IMR-90 (cell line): Measurements from ENCODE around the gene MS4A4E.

Source experiments
- CEBPB ChIP-seq: IDR thresholded peaks from 2 replicates; pipeline ENCODE4 v1.6.1; 2012; ENCODE audit warnings: low read depth, low read length, improper control_type of control experiment
- CHD1 ChIP-seq: IDR thresholded peaks from 2 replicates; pipeline ENCODE4 v1.6.1; 2012; ENCODE audit warnings: low read depth, low read length, improper control_type of control experiment
- CTCF ChIP-seq: conservative IDR thresholded peaks from 2 replicates; pipeline ENCODE4 v1.5.1; 2012; ENCODE audit warnings: mild to moderate bottlenecking, low read depth, low read length, improper control_type of control experiment
- ELK1 ChIP-seq: fragments of 150-350 bp; IDR thresholded peaks from 2 replicates; pipeline ENCODE4 v1.6.1; 2016; ENCODE audit warnings: low read depth, mild to moderate bottlenecking, low read length, moderate library complexity, borderline replicate concordance
- FOS ChIP-seq: fragments of 150-350 bp; IDR thresholded peaks from 2 replicates; pipeline ENCODE4 v1.6.1; 2016; ENCODE audit warnings: low read depth, low read length
- MAZ ChIP-seq: IDR thresholded peaks from 2 replicates; pipeline ENCODE4 v1.6.1; 2012; ENCODE audit warnings: low read depth, mild to moderate bottlenecking, low read length, improper control_type of control experiment, moderate library complexity, borderline replicate concordance
- MXI1 ChIP-seq: IDR thresholded peaks from 2 replicates; pipeline ENCODE4 v1.6.1; 2012; ENCODE audit warnings: low read depth, mild to moderate bottlenecking, low read length, moderate library complexity, borderline replicate concordance
- NFE2L2 ChIP-seq: fragments of 150-350 bp; IDR thresholded peaks from 2 replicates; pipeline ENCODE4 v1.6.1; 2016; ENCODE audit warnings: low read depth, mild to moderate bottlenecking, low read length
- POLR2A ChIP-seq: IDR thresholded peaks from 2 replicates; pipeline ENCODE4 v1.6.1; 2012; ENCODE audit warnings: mild to moderate bottlenecking, low read depth, low read length
- RAD21 ChIP-seq: IDR thresholded peaks from 2 replicates; pipeline ENCODE4 v1.6.1; 2012; ENCODE audit warnings: low read length, improper control_type of control experiment
- RFX5 ChIP-seq: IDR thresholded peaks from 2 replicates; pipeline ENCODE4 v1.8.0; 2012; ENCODE audit warnings: low read depth, mild to moderate bottlenecking, low read length, moderate library complexity
- SMC3 ChIP-seq: fragments of 150-350 bp; IDR thresholded peaks from 2 replicates; pipeline ENCODE4 v1.6.1; 2016; ENCODE audit warnings: low read depth, mild to moderate bottlenecking, antibody characterized with exemption, low read length, moderate library complexity
- USF2 ChIP-seq: fragments of 150-350 bp; IDR thresholded peaks from 2 replicates; pipeline ENCODE4 v1.6.1; 2017; ENCODE audit warnings: mild to moderate bottlenecking, antibody characterized with exemption, low read length, low read depth

GRCh38 chr11:60194511-60194910 is 48.4 kb downstream of the MS4A4E start:
- TF ChIP-seq CHD1, result no peak
- TF ChIP-seq RFX5, result no peak
- TF ChIP-seq CTCF, result no peak
- no peak for TF ChIP-seq POLR2A
- no peak for TF ChIP-seq CEBPB
- no peak for TF ChIP-seq RAD21
- no peak for TF ChIP-seq MXI1
- TF ChIP-seq FOS, result no peak
- no peak for TF ChIP-seq NFE2L2
- TF ChIP-seq ELK1, result no peak
- no peak for TF ChIP-seq USF2
- no peak for TF ChIP-seq MAZ
- no peak for TF ChIP-seq SMC3
